Measurements from ENCODE around the gene FUT8.

FUT8 gene

GRCh38 chr14:65444230-65444629 is 31.7 kb downstream of the FUT8 start:
- Histone ChIP-seq H3K27me3 (ENCODE audit: insufficient read depth, low read depth, severe bottlenecking) (no peaks in the 10 kb centered on the region), H3K36me3 (no peaks in the 10 kb centered on the region), H3K27ac (no peak overlapping the region), H3K9me3 (ENCODE audit: severe bottlenecking) (no peaks in the 10 kb centered on the region), H3K4me3 (ENCODE audit: low read depth, low read length) (no peak overlapping the region)
- no peak for TF ChIP-seq CTCF (IDR thresholded peaks at IDR 0.05; ENCODE audit: low read depth, low read length)
- no peak for DNase-seq

- TF ChIP-seq CTCF (IDR thresholded peaks at IDR 0.05; ENCODE audit: low read depth, low read length): no peak
- DNase-seq: no peak
- Histone ChIP-seq H3K36me3 (no peaks in the 10 kb centered on the region), H3K27me3 (ENCODE audit: insufficient read depth, low read depth, severe bottlenecking) (no peaks in the 10 kb centered on the region), H3K27ac (no peak overlapping the region), H3K4me3 (ENCODE audit: low read depth, low read length) (no peak overlapping the region), H3K9me3 (ENCODE audit: severe bottlenecking) (no peaks in the 10 kb centered on the region)
Observed at GRCh38 chr14:65446159-65446558, 33.6 kb downstream of the FUT8 start.

- H3K36me3 ChIP-seq: no peaks in the 10 kb centered on the region
- peaks cover 5% of the 10 kb centered on the region for H3K9me3 ChIP-seq (ENCODE audit: severe bottlenecking)
- no peak overlapping the region for H3K27ac ChIP-seq
- no peak for TF ChIP-seq CTCF (IDR thresholded peaks at IDR 0.05; ENCODE audit: low read depth, low read length)
- DNase-seq: no peak
- no peak overlapping the region for H3K4me3 ChIP-seq (ENCODE audit: low read depth, low read length)
- no peaks in the 10 kb centered on the region for H3K27me3 ChIP-seq (ENCODE audit: insufficient read depth, low read depth, severe bottlenecking)
Observed at GRCh38 chr14:65449647-65450046, 37.1 kb downstream of the FUT8 start.

- DNase-seq: no peak
- no peak for TF ChIP-seq CTCF (IDR thresholded peaks at IDR 0.05; ENCODE audit: low read depth, low read length)
- Histone ChIP-seq H3K4me3 (ENCODE audit: low read depth, low read length) (no peak overlapping the region), H3K9me3 (ENCODE audit: severe bottlenecking) (peaks cover 11% of the 10 kb centered on the region), H3K27ac (no peak overlapping the region), H3K27me3 (ENCODE audit: insufficient read depth, low read depth, severe bottlenecking) (no peaks in the 10 kb centered on the region), H3K36me3 (no peaks in the 10 kb centered on the region)
Observed at GRCh38 chr14:65453807-65454480, 41.4 kb downstream of the FUT8 start.

GRCh38 chr14:65456247-65456646 is 43.7 kb downstream of the FUT8 start:
- DNase-seq: no peak
- no peak for TF ChIP-seq CTCF (IDR thresholded peaks at IDR 0.05; ENCODE audit: low read depth, low read length)
- Histone ChIP-seq H3K27me3 (ENCODE audit: insufficient read depth, low read depth, severe bottlenecking) (no peaks in the 10 kb centered on the region), H3K9me3 (ENCODE audit: severe bottlenecking) (peaks cover 11% of the 10 kb centered on the region), H3K4me3 (ENCODE audit: low read depth, low read length) (no peak overlapping the region), H3K27ac (no peak overlapping the region), H3K36me3 (no peaks in the 10 kb centered on the region)

DNA sequence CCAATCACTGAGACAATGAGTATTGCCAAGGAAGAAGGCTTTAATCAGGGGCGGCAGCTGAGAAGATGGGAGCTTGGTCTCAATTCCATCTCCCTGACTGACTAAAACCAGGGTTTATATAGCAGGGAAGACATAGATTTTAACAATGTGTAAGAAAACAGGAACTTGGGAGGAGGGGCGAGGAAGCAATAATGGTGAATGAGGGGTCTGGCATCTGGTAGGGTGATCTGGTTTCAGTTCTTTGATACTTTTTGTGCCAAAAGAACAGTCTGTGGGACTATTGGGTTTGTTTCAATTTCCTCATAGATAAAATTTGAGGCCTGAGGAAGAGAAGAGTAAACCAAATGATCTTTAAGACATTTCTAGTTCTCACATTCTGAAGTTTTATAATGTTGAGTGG is 49.2 kb downstream of the FUT8 start:
- Histone ChIP-seq H3K36me3 (no peaks in the 10 kb centered on the region), H3K4me3 (ENCODE audit: low read depth, low read length) (no peak overlapping the region), H3K27ac (no peak overlapping the region), H3K27me3 (ENCODE audit: insufficient read depth, low read depth, severe bottlenecking) (no peaks in the 10 kb centered on the region), H3K9me3 (ENCODE audit: severe bottlenecking) (no peaks in the 10 kb centered on the region)
- no peak for DNase-seq
- TF ChIP-seq CTCF (IDR thresholded peaks at IDR 0.05; ENCODE audit: low read depth, low read length): no peak
